Measurements from ENCODE around the gene CCDC102A. TPM values are rescaled to one million over a fixed set of nuclear protein-coding genes. Genes with fewer than 3 reads are reported as not detected.

The CCDC102A gene
- total and polyA plus RNA-seq, 2 donors (not counting 3 experiments of a cell fraction or from before 2014, with no cell fraction given), result 7.8 to 12.2 TPM

DNA sequence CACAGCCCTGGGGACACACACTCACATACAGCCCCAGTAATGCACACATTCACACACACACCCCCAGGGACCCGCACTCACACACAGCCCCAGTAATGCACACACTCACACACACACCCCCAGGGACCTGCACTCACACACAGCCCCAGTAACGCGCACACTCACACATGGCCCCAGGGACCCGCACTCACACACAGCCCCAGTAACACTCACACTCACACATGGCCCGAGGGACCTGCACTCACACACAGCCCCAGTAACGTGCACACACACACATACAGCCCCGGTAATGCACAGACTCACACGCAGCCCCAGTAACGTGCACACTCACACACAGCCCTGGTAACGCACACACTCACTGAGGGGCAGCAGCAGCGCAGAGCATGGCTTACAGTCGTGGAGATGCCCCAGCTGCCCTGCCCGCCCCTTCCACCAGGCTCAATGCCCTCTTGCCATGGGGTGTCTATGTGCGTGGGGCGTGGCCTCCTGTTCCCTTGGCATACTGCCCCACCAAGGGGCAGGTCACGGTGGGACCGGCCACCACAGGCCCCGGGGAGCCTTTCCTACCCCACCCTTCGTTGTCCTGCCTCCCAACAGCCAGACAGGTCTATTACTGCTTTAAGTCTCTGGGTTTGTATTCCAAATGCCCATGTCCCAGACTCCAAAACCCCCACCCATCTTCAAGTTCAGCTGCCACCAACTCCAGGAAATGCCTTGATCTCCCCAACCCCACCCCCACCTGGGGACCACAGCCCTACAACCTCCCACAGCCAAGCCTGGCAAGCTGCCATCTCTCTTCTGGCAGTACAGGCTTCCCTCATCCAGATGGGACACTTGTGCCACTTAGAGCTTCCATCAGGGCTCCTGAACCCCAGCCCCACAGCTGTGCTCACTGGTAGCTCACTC lies 2.7 kb downstream of the CCDC102A start:
- ChIA-PET POLR2A (no interaction called here), CTCF (interaction anchor here (1.0 to 1.3 kb wide), 3 partner anchors 14 to 71 kb away, joined by 3 to 9 read pairs (median 4); partner anchors contain the start of gene POLR2C)
- Histone ChIP-seq H3K9me3 (replicated peaks; ENCODE audit: control insufficient read depth, insufficient read depth, low read length) (no peaks in the 10 kb centered on the region), H3K9ac (replicated peaks; ENCODE audit: extremely low read depth, insufficient read depth, low read length) (no peak overlapping the region), H4K20me1 (replicated peaks; ENCODE audit: control insufficient read depth, extremely low read depth, insufficient read depth, low read length) (no peaks in the 10 kb centered on the region), H3K4me3 (replicated peaks in 1 of 3; ENCODE audit: insufficient read depth in 1 of 3, low read depth in 1 of 3, low read length in 3 of 3) (no peak overlapping the region), H3K9me1 (replicated peaks; ENCODE audit: control insufficient read depth, extremely low read depth, insufficient read depth, low read length) (no peaks in the 10 kb centered on the region), H3K36me3 (ENCODE audit: control insufficient read depth in 2 of 2, extremely low read depth in 1 of 2, insufficient read depth in 2 of 2, low read length in 2 of 2) (no peaks in the 10 kb centered on the region), H3K27me3 (ENCODE audit: control insufficient read depth in 2 of 2, insufficient read depth in 2 of 2, low read length in 2 of 2) (peaks cover 0 to 18% of the 10 kb centered on the region in 2 experiments), H2AFZ (ENCODE audit: low read depth, low read length) (no peak overlapping the region), H3K79me2 (ENCODE audit: control insufficient read depth, insufficient read depth, low read length) (no peaks in the 10 kb centered on the region), H3K4me2 (ENCODE audit: insufficient read depth, low read length) (no peak overlapping the region), H3K4me1 (ENCODE audit: control insufficient read depth, extremely low read depth, insufficient read depth, low read length) (peaks cover 39% of the 10 kb centered on the region), H3K27ac (ENCODE audit: insufficient read depth, low read depth, low read length) (no peak overlapping the region)
- no TSS peak for BruUV-seq (replicated peaks)
- TF ChIP-seq EZH2 (IDR thresholded peaks at IDR 0.05; ENCODE audit: borderline replicate concordance, low read depth, low read length, severe bottlenecking) (no peak), MYC (IDR thresholded peaks at IDR 0.05; ENCODE audit: low read depth, low read length) (no peak), JUN (IDR thresholded peaks at IDR 0.05; ENCODE audit: borderline replicate concordance, insufficient read depth, insufficient read length, low read depth) (no peak), FOS (IDR thresholded peaks at IDR 0.05; ENCODE audit: borderline replicate concordance, insufficient read depth, low read length) (no peak), POLR2A (IDR thresholded peaks at IDR 0.05; ENCODE audit: low read depth, low read length) (no peak), POLR2AphosphoS5 (IDR thresholded peaks at IDR 0.05; ENCODE audit: insufficient read depth, low read depth, low read length) (no peak), GATA2 (IDR thresholded peaks at IDR 0.05; ENCODE audit: insufficient read depth, insufficient read length, low read depth, low read length) (no peak)
- TF ChIP-seq, protein P1, sequence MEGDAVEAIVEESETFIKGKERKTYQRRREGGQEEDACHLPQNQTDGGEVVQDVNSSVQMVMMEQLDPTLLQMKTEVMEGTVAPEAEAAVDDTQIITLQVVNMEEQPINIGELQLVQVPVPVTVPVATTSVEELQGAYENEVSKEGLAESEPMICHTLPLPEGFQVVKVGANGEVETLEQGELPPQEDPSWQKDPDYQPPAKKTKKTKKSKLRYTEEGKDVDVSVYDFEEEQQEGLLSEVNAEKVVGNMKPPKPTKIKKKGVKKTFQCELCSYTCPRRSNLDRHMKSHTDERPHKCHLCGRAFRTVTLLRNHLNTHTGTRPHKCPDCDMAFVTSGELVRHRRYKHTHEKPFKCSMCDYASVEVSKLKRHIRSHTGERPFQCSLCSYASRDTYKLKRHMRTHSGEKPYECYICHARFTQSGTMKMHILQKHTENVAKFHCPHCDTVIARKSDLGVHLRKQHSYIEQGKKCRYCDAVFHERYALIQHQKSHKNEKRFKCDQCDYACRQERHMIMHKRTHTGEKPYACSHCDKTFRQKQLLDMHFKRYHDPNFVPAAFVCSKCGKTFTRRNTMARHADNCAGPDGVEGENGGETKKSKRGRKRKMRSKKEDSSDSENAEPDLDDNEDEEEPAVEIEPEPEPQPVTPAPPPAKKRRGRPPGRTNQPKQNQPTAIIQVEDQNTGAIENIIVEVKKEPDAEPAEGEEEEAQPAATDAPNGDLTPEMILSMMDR (IDR thresholded peaks at IDR 0.05; ENCODE audit: extremely low read depth in 1 of 2, insufficient read depth in 1 of 2, low read depth in 1 of 2, low read length in 2 of 2), result no peak
- TF ChIP-seq, protein P2, sequence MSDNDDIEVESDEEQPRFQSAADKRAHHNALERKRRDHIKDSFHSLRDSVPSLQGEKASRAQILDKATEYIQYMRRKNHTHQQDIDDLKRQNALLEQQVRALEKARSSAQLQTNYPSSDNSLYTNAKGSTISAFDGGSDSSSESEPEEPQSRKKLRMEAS (IDR thresholded peaks at IDR 0.05; ENCODE audit: insufficient read depth, insufficient read length), result no peak
- dilution Hi-C loops (cut with MboI; ENCODE audit: extremely low pct_ligation_motif_present, low sequenced_read_pairs), result no loop called here
- intact Hi-C loops (cut with micrococcal nuclease), result loop anchor here (2.0 kb wide), 1 partner anchor 47 kb away; the partner anchor contains the start of gene DOK4
- DNase-seq (ENCODE audit: low read depth, low spot score) (peak; percentile 15), FAIRE-seq (no peak)

Data from endothelial cell of umbilical vein (primary cell).